ENCODE results near the gene BCL6B.

The BCL6B gene

DNA sequence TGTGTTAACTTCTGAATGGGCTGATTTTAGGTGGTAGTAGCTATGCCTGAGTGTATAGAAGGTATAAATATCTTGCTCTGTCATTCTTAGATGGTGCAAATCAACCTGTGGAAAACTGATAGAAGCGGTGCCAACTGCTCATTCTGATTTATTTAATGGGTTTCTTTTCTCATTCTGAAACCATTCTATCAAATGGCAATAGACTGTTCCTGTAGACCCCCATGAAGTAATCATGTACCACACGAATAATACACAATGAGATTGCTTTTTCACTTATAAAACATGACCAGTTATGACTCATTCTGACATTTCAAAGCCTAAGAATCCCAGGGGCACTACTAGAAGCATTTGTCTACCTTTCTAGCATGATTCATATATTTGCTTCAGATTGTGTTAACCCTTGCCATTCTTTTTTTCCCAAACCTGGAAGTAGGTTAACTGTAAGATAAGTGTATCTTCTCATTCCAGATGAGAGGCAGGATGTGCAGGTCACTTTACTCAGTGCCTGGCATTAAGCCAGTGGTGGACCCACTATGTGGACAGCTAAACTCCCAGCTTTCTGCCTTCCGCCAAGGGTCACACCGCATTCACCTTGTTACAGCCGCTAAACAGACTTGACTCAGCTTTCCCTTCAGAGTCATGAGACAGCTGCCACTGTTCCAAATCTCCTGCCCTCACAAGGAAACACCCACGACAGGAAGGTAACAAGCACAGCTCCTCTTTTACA, 37.5 kb downstream of the BCL6B start:
- Histone ChIP-seq H3K4me3 (ENCODE audit: low read length) (no peak overlapping the region), H3K9me3 (ENCODE audit: control insufficient read depth, insufficient read depth, low read length) (no peaks in the 10 kb centered on the region), H3K27me3 (ENCODE audit: control insufficient read depth, low read length) (peaks cover 7% of the 10 kb centered on the region; the same call in 1 of the 2 replicates), H3K4me2 (ENCODE audit: low read length) (no peak overlapping the region), H3F3A (ENCODE audit: control insufficient read depth, insufficient read depth) (no peaks in the 10 kb centered on the region), H4K20me1 (ENCODE audit: control insufficient read depth, insufficient read depth, low read depth, low read length) (no peaks in the 10 kb centered on the region), H3K79me2 (ENCODE audit: control insufficient read depth, low read length) (no peaks in the 10 kb centered on the region), H3K9me2 (replicated peaks; ENCODE audit: control insufficient read depth, low read length) (no peaks in the 10 kb centered on the region), H3K27ac (ENCODE audit: low read depth, low read length) (no peak overlapping the region), H3K4me1 (ENCODE audit: control insufficient read depth, low read length) (no peaks in the 10 kb centered on the region), H3K36me3 (ENCODE audit: control insufficient read depth, low read length) (no peaks in the 10 kb centered on the region)
- TF ChIP-seq EZH2phosphoT487 (IDR thresholded peaks at IDR 0.05; ENCODE audit: borderline replicate concordance, low read length), result no peak
- TF ChIP-seq, protein P1, sequence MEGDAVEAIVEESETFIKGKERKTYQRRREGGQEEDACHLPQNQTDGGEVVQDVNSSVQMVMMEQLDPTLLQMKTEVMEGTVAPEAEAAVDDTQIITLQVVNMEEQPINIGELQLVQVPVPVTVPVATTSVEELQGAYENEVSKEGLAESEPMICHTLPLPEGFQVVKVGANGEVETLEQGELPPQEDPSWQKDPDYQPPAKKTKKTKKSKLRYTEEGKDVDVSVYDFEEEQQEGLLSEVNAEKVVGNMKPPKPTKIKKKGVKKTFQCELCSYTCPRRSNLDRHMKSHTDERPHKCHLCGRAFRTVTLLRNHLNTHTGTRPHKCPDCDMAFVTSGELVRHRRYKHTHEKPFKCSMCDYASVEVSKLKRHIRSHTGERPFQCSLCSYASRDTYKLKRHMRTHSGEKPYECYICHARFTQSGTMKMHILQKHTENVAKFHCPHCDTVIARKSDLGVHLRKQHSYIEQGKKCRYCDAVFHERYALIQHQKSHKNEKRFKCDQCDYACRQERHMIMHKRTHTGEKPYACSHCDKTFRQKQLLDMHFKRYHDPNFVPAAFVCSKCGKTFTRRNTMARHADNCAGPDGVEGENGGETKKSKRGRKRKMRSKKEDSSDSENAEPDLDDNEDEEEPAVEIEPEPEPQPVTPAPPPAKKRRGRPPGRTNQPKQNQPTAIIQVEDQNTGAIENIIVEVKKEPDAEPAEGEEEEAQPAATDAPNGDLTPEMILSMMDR (IDR thresholded peaks at IDR 0.05; ENCODE audit: low read depth, low read length, poor library complexity, severe bottlenecking), result no peak

DNA sequence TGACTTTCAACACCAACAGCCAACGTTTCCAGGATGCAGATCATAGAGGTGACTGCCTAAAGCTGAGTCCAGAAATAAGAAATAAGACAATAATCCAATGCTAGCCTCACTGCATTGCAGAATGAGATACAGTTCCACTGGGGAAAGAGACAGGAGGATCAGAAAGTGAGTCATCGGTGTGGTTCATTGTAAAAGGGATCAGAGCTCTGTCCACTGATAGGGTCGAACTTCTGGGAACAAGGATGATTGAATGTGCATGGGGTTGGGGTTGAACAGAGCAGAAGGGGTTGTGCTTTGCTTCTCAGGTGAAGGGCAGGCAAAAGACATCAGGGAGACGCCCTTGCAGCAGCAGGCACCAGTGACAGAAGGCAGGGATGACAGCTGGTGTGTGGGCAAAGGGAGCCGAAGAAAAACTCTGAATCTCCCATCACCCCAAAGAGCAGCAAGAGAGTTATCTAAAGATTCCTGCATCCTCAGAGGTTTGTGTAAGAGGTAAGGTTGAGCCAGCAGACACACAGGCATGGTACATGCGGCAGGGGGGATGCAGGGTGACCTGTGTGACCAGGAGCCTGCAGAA, 40.8 kb downstream of the BCL6B start:
- Histone ChIP-seq H3K36me3 (ENCODE audit: control insufficient read depth, low read length) (no peaks in the 10 kb centered on the region), H3K27ac (ENCODE audit: low read depth, low read length) (no peak overlapping the region), H3K4me1 (ENCODE audit: control insufficient read depth, low read length) (no peaks in the 10 kb centered on the region), H3K9me3 (ENCODE audit: control insufficient read depth, insufficient read depth, low read length) (peaks cover 4% of the 10 kb centered on the region; the same call in 1 of the 2 replicates), H3F3A (ENCODE audit: control insufficient read depth, insufficient read depth) (no peaks in the 10 kb centered on the region), H3K4me2 (ENCODE audit: low read length) (no peak overlapping the region), H3K27me3 (ENCODE audit: control insufficient read depth, low read length) (peaks cover 7% of the 10 kb centered on the region; the same call in 1 of the 2 replicates), H4K20me1 (ENCODE audit: control insufficient read depth, insufficient read depth, low read depth, low read length) (no peaks in the 10 kb centered on the region), H3K4me3 (ENCODE audit: low read length) (no peak overlapping the region), H3K79me2 (ENCODE audit: control insufficient read depth, low read length) (no peaks in the 10 kb centered on the region), H3K9me2 (replicated peaks; ENCODE audit: control insufficient read depth, low read length) (no peaks in the 10 kb centered on the region)
- TF ChIP-seq, protein P1 (IDR thresholded peaks at IDR 0.05; ENCODE audit: low read depth, low read length, poor library complexity, severe bottlenecking), result no peak
- no peak for TF ChIP-seq EZH2phosphoT487 (IDR thresholded peaks at IDR 0.05; ENCODE audit: borderline replicate concordance, low read length)

GRCh38 chr17:7064261-7064660, 41.4 kb downstream of the BCL6B start:
- H3K36me3 ChIP-seq (ENCODE audit: control insufficient read depth, low read length), result no peaks in the 10 kb centered on the region
- peaks cover 4% of the 10 kb centered on the region; the same call in 1 of the 2 replicates for H3K9me3 ChIP-seq (ENCODE audit: control insufficient read depth, insufficient read depth, low read length)
- no peaks in the 10 kb centered on the region for H3K9me2 ChIP-seq (replicated peaks; ENCODE audit: control insufficient read depth, low read length)
- H3K27me3 ChIP-seq (ENCODE audit: control insufficient read depth, low read length), result peaks cover 7% of the 10 kb centered on the region; the same call in 1 of the 2 replicates
- TF ChIP-seq, protein P1 (IDR thresholded peaks at IDR 0.05; ENCODE audit: low read depth, low read length, poor library complexity, severe bottlenecking), result no peak
- no peak for TF ChIP-seq EZH2phosphoT487 (IDR thresholded peaks at IDR 0.05; ENCODE audit: borderline replicate concordance, low read length)
- H3K4me2 ChIP-seq (ENCODE audit: low read length), result no peak overlapping the region
- no peaks in the 10 kb centered on the region for H3K4me1 ChIP-seq (ENCODE audit: control insufficient read depth, low read length)
- no peaks in the 10 kb centered on the region for H4K20me1 ChIP-seq (ENCODE audit: control insufficient read depth, insufficient read depth, low read depth, low read length)
- no peak overlapping the region for H3K27ac ChIP-seq (ENCODE audit: low read depth, low read length)
- H3F3A ChIP-seq (ENCODE audit: control insufficient read depth, insufficient read depth), result no peaks in the 10 kb centered on the region
- no peaks in the 10 kb centered on the region for H3K79me2 ChIP-seq (ENCODE audit: control insufficient read depth, low read length)
- no peak overlapping the region for H3K4me3 ChIP-seq (ENCODE audit: low read length)

All from DOHH2 (cell line).